ENCODE measurements around the gene GGCX.
"Not testable (repeated sequence)": the region's sequence is repeated elsewhere in the genome, so short reads cannot be mapped to it uniquely, and the experiment has no call there.

The GGCX gene

DNA sequence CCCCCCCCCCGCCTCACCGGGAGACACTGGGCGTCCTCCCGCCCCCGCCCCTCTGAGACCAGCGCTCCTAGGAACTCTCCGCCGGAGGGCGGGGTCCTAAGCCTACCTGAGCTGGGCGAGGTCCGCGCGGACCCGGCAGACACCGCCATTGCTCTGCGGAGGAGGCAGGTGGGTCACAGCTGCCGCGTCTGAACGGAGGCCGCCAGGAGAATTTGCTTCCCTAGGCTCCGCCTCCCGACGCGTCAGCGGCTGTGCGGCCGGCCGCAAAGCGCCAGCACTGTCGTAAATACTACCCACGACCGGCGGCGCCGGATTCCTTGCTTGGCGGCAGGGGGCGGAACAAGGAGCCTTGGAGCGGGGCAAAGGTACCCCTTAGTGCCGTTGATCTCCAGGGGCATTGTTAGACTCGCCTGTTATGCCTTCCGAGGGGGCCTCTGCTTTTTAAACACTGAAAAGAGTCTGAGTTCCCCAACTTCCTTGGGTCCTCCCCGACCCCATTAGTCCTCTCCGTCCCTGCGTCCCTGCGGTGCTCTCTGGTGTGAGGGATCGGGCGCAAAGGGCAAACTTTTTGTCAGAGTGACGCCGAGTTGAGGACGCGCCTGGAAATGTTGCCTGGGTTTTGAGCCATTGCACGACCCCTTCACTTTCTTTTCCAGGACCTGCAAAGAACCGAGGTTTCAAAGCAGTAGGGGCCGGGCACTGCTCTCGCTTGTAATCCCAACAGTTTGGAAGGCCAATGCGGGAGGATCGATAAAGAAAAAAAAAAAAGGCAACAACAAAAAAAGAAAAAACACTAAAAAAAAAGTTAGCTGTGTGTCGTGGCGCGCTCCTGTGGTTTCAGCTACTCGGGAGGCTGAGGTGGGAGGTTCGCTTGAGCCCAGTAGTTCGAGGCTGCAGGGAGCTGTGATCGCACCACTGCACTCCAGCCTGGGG lies at the start of gene GGCX:
GGCX (minus strand) TSS at position 214 of the 933 bp plus-strand sequence; CDS start at position 149, 65 bp downstream.
- peak; percentile 90 for DNase-seq

DNA sequence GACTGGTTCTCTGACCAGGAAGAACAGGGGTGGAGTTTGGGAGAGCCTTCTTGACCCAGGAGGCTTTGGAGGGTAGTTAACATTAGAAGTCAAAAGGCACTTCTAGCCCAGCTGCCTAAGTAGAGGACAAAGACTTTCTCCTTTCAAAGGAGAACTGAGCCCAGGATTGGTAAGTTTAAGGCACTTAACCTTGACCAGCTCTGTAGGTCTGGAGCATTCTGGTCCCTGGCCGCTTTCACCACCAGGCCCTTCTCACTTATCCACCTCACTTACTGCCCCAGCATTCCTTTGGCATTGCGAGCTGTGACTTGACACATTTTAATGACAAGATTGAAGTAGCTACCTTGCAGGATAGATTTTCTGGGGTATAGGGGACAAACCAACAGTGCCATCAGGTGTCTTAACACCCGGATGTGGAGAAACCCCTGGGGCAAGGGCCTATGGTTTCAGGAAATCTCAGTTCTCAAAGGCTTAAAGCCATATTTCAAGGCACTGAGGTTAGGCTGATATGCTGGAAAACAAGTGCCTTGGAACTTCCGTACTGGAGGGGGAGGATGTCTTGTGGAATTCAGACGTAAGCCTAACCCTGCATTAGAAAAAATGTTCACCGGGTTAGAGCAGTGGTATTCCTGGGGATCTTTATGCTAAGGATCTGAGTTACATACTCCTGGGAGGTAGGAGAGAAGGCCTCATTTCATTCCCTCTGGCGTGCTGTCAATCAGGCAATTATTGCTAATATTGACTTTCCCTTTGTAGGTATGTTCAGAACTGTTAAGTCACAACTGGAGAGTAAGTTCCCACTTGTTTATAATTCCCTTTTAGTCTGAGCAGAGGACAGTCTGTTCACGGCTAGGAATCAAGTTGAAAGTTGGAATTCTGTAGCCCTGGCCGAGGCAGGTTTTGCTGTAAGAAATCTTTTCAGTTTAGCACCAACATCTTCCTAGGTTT lies 46.2 kb upstream of the GGCX start:
- no peak for DNase-seq

DNA sequence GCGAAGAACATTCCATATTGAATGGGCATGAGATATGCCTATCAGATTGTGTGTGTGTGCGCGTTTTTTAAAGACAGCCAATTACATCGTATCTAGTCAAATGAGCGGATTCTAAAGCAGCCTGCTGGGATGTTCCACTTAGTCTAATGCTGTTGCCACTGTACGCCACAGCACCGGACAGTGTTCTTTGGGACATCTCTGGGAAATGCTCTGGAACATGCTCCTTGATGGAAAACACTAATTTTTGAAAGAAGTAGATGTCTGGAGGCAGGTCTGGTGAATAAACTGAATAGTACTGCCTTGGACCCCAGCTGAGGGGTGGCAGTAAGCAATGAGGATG lies 44.8 kb upstream of the GGCX start:
- no peak for DNase-seq

DNA sequence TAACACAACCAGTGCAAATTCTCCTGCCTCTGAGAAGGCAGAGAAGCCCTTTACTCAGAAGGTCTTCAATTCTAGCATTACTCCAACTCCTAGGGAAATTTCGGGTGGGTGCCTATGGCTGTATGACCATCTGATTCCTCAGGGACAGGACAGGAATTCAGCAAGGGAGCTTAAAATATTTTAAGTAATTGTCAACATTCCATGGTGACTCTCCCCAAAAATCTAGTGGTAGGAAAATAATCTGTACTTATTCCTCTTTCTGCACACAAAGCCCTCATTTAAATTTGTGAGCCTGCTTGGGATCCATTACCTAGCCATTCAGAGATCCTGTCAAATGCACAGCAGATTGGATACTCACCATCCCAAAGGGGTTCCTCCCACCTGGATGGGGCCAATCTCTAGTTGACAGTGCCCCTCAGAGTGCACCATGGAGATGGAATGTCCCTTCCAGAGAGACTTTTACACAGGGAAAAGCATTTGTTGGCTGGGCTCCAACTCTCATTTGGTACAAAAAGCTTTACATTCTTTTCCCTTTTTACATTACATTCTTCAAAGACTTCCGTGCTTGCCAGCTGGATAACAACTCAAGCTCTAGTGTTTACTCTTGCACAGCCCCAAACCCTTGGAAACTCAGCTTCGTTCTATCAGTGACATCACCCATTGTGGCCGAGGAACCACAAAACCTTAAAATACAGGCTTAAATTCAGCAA lies 44.3 kb upstream of the GGCX start:
- DNase-seq: no peak

DNA sequence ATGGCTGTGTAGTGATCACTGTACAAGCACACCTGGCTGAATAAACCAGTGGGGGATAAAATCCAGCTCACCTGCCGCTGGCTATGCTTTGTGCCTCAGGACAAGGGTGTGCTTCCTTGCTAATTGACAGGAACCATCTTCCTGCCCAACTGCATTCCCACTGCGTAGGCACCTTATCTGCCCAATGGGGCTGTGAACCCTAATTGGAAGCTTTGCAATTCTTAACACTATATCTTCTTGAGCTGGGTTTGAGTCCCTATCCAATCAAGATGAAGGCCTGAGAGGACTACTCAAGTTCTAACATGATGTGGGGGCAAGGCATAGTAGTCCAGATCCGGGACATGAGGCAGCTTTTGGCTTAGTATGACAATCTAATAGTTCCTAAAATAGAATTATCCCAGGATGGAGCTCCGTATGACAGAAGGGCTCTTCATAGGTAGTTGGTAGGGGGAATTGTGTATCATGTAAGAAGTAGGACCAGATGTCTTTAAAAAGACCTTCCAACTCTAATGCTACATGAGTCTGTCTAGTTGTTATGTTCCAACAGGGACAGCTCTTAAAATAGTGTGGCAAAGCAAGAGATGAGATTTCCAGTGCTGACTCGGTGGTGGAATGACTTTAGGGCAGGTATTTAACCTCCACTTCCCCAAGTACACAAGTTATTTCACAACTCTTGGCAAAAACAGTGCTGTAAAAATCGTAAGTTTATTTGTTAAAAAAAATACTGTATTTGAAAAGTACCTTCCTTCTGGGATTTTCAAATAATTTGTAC lies 43.5 kb upstream of the GGCX start:
- DNase-seq: no peak

DNA sequence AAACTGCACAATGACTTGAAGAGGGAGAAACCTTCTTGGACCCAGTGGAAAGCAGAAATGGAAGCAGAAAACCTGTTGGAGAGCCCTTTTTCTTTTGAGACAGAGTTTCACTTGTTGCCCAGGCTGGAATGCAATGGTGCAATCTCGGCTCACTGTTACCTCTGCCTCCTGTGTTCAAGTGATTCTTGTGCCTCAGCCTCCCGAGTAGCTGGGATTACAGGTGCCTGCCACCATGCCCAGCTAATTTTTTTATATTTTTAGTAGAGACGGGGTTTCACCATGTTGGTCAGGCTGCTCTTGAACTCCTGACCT lies 42.8 kb upstream of the GGCX start:
- not testable (repeated sequence) for DNase-seq

DNA sequence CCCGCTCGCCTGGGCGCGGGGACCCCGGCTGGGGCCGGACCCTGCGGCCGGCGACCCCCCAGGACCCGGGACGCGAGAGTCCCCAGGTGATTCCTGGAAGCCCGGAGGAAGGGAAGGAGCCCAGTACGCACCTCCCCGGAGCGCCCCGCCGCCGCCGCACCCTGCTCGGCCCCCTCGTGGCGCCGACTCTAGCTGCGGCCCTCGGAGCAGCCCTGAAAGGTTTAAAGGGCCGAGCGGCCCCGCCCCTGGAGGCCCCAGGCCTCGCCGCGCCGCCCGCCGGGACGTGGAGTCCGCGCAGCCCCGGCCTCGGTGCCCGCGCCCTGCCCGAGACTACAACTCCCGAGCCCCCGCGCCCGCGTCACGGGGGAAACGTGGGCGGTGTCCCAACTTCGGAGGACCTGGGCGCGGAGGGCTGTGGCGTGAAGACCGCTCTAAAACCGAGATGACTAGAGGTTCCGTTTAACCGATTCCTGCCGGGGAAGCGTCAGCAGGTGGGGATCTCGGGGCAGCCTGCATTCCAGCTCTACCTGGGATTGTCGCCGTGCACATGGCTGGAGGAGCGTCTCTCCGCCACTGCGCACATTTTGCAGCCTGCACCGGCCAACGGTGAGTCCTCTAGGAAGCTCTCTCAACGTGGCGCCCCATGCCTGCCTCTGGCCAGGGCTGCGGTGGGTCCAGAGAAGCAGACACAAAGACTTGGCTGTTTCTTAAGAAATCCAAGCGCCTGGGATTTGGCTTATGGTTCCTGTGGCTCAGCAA lies 41.4 kb upstream of the GGCX start, which contains the start of gene TMEM150A:
TMEM150A (minus strand) TSS at position 223 of the 759 bp plus-strand sequence. CDS start 750 bp downstream, outside the sequence.
- DNase-seq: peak; percentile 36

DNA sequence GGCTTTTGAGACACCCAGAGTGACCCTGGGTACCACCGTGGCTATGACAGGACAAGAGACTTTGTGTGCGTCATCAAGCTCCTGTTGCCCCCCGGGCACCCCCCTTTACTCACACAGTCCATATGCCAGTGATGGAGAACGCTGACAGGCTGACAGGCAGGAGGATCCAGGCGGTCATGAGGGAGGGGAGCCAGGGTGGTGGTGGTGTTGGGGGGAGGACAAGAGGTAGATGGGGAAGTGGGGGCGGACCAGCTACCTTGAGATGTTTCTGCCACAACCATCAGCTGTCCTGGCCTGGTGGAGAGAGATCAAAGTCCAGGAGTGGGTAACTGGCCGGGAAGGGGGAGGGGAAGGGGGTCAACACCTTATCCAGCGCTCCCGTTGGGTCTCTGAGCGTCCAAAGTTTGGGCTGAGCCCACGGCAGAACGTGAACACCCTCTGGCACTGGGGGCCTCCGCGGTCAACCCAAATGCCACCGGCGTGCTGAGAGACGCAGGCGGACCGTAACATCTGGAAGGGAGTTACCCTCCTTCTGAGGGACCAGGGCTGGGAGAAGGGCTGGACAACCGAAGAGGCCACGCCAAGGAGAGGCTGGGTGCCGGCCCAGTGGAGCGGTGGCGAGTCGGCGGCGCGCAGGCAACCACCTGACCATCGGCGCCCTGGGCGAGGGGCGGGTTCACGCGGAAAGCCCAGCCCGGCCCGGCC lies 40.6 kb upstream of the GGCX start:
- DNase-seq: no peak

DNA sequence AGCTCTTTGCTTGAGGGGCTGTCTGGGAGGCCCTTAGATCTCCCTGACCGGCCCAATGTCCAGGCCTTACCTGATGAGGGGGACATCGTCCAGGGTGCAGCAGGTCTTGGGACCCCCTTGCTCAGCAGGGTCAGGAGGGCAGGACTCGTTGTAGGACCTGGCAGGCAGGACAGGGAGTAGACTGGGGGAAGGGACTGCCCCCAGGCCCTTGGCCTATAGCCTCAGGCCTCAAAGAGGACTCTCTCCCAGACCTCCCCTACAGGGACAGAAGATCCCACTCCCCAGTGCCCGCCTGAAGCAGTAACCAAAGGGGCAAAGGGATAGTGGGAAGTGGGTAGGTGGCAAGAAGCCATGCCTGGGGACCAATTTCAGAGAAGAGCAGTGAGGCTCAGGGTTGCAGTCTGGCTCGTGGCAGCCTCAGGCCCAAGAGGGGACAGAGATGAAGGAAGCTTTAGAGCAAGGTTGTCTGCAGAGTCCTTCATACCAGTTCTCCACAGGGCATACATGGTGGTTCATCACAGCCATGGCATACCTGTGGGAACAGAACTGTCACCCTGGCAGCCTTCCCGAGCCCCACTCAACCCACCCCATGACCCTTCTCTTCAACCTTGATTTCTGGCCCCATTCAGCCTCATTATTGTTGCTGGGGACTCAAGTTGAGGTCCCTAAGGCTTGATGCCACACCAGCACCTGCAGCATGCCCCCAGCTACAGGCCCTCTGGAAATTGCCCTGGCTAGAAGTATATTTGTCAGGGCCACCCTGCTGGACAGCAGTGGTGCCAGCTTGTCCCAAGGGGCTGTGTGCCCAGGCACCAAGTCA lies 39.9 kb upstream of the GGCX start:
- no peak for DNase-seq

DNA sequence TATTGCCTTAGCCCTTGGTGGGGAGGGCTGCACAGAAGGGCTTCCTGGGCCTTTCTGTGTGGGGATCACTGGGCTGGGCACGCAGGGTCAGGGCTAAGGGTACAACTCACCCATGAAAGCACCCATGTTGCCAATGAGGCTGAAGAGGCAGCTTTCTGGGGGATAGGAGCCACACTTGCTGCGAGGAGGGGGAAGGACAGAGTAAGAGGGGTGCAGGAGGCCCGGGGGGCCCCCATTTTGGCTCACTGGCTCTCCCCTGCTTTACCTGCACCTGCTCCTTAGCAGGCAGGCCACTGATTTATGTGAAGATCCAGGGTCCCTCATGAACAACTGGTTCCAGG lies 38.9 kb upstream of the GGCX start:
- no peak for DNase-seq

DNA sequence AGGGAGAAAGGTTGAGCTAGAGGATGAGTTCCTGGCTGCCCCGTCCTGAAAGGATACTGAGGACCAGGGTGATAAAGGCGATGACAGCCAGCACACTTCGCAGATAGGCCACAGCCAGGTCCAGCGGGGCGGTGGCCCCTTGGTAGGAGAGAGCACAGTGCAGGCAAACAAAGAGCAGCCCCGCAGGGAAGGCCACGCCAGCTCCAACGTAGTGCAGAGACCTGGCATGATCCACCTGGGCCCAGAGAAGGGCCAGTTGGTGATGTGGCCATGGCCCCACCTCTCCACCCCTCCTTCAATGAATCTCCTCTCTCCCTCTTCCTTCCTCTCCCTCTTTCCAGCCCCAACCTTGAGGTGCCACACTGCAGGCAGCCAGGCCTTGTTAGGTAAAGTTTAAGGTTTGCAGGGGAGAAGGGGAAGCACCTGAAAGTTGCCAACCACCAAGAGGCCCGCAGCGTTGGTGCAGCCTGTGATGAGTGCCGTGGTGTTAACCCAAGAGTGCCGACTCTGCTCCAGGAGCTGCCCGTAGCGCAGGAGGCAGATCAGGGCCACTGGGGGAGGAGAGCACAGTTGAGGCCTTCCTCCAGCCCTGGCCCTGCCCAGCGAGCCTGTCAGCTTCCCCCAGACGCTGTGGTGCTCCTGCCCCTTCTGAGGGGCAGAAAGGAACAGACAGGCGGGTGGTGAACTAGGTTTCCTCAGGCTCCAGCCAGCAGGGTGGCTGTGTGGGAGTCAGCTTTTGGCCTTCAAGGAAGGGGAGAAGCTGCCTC lies 38.4 kb upstream of the GGCX start:
- no peak for DNase-seq

DNA sequence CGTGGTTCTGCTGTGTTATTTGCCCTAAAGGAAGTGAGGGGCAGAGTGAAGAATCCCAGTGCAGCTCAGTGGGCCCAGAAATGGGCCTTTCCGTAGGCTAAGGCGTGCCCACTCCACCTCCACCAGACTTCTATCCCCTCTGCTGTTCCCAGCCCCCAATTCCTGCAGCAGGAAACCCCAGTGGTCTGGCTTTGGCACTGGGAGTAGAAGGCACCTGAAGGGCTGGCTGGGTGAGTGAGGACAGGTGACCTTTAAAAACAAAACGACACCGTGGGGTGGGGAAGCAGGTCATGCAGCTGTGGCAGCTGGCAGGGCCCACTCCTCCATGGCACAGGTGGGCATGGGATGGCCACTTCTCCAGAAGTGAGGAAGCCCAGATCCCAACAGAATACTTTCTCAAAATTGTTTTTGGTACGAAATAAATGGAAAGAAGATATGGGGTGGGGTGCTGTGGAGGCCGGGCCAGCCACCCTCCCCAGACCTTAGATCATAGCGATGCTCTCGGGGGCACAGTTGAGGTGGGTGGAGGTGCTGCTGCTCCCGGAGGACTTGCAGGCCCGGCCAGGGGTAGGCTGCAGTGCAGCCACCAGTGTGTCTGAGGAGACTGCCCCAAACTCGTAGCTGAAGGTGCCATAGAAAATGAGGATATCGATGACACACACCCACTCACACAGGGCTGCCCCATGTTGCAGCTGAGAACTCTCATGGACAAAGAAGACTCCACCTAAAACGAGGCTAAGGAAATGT lies 37.5 kb upstream of the GGCX start:
- DNase-seq: no peak

DNA sequence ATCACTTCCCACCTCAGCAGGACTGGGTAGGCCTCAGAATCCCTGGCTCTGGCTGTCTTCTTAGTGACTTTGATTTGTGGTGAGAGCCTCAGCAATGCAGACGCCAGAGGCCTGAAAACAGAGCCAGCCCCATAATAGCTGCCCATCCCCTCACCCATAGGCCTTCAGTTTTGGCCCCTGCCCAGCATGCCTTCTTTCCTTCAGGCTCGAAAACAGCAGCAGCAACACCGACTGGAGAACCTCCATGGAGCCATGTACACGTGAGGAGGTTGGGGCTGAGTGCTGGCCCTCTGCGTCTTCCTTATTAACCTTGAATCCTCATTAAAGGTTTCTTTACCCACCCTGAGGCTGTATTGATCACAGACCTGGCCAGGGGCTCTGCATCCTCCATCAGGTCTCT lies 35.9 kb upstream of the GGCX start:
- DNase-seq: no peak

DNA sequence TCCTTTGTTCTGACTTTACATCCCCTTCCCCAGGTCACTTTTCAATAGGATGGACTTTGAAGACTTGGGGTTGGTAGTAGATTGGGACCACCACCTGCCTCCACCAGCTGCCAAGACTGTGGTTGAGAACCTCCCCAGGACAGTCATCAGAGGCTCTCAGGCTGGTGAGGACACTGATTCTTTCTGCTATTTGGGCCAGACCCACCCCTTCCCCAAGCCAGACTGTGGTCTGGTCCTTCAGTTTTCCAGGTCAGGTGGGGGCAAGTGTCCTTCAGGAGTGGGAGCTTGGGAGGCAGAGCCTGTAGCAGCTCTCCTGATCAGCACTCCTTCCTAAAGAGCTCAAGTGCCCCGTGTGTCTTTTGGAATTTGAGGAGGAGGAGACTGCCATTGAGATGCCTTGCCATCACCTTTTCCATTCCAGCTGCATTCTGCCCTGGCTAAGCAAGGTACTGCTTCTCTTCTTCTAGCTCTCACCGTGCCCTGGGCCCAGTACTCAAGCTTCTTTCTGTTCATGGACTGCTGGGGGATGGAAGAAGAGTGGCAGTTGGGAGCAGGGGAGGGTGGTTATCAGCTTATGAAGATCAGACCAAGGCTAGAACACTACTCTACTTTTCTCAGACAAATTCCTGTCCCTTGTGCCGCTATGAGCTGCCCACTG lies 35.3 kb upstream of the GGCX start:
- no peak for DNase-seq

DNA sequence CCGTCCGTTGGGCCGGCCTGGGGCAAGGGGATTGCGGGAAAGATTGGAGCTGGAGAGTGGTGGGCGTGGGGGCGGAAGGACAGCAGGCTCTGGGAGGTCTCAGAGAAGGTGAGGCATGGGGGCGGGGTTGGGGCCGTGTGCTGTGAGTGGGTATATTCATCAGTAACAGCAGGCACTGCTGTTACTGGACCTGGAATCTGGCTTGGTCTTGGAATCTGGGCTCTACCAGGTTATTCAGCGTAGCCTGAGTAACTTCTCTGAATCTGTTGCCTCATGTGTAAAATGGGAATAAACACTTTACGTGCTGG lies 34.7 kb upstream of the GGCX start:
- no peak for DNase-seq

DNA sequence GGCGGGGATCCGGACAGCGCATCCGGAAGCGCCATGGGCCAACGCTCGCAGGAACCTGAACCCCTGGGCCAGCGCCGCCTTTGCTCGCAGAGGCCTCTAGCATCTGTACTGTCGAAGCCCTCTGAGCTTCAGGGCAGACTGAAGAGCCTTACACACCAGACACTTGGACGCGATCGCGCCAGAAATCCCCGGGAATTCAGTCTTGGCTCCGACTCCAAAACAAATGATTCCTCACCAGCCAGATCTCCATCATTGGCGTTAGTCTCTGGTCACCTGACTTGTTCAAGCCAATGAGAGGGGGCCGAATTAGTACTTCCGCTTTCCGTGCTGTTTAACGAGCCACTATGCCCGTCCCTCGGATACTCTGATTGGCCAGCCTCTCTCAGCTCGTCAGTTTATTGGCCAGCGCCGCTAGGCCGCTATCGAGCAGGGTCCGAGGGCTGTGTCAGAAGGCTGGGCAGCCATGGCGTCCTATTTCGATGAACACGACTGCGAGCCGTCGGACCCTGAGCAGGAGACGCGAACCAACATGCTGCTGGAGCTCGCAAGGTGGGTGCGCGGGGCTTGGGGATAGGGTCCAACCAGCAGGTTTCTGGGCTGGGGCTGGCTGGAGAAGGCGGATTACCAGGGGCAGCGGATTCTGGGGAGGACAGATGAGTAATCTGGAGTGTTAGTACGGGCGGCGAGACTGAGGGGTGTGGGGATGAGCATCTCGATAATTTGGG lies 34.2 kb upstream of the GGCX start, which contains the start of gene RNF181:
RNF181 (plus strand) TSS at position 445 of the 725 bp plus-strand sequence; CDS start at position 464, 19 bp downstream.
- peak; percentile 98 for DNase-seq

DNA sequence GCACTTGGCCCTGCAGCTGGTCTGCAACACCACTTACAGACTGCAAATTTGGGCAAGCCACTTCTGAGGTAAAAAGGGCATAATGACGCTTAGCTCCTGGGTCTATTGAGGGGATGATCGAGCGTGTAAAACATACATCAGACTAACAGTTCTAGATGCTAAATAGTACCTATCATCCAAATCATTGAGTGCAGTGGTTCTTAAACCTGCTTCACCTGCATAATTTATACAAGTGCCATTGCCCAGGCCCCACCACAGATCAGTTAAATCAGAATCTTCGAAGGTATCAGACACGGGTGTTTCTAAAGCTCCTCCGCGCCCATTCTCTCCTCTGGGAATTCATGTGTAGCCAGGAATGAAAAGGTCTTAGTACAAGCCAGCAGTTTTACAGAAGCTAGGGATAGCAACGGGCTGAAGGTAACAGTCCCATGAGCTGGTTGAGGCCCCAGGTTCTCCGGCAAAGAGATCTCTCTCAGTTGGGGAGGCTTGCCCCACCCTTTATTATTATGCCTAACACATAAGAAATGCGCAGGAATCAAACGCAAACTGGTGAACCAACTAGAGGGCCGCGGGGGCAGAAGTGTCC lies 33.5 kb upstream of the GGCX start:
- DNase-seq: no peak
